Memory B cell (primary cell): Measurements from ENCODE around the gene CELF1.
A peak's percentile ranks its signal among the peaks of the same experiment; 100 is the strongest.

Source experiments
- ATAC-seq: fragments of 150-1000 bp; cut with Tn5 transposase; 2 replicates; pipeline ENCODE4 v1.10.0; 2021; ENCODE audit warnings: low read depth, mild to moderate bottlenecking, moderate library complexity
- DNase-seq, 2 donors: peaks; one replicate each; pipeline ENCODE4 v3.0.0; 2022; ENCODE audit warnings: low spot score in 2 of 2
- H3K27ac Mint-ChIP-seq: one replicate; pipeline ENCODE4 v1.8.0; 2022; ENCODE audit warnings: mild to moderate bottlenecking, moderate library complexity, mixed read lengths
- H3K27me3 Mint-ChIP-seq: one replicate; pipeline ENCODE4 v1.8.0; 2022; ENCODE audit warnings: mixed read lengths
- H3K36me3 Mint-ChIP-seq: one replicate; pipeline ENCODE4 v1.8.0; 2022; ENCODE audit warnings: mild to moderate bottlenecking, mixed read lengths
- H3K4me1 Mint-ChIP-seq: one replicate; pipeline ENCODE4 v1.8.0; 2022; ENCODE audit warnings: mixed read lengths
- H3K4me3 Mint-ChIP-seq: one replicate; pipeline ENCODE4 v1.8.0; 2022; ENCODE audit warnings: mild to moderate bottlenecking, moderate library complexity, mixed read lengths
- H3K9me3 Mint-ChIP-seq: one replicate; pipeline ENCODE4 v1.8.0; 2022; ENCODE audit warnings: mixed read lengths

Gene CELF1

DNA sequence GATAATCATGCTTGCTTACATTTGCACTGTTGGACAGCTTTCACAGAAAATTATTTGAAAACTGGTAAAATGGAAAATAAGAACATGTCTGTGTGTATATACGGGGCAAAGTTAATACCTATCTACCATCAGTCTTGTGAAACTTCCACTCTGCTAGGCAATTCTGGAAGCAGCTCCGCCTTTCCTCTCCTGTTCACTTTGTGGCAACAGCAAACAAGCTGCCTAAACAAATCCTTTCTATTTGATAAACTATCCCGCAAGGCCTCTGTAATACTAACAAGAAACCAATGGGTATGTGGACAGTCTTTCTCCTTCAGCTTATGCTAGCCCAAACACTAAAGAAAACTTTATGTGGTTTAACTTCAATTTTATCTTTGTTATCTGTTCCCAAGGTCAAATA, 64.8 kb downstream of the CELF1 start:
- no peak for DNase-seq
- no peak for ATAC-seq
- H3K4me1 Mint-ChIP-seq = peaks cover 4% of the 10 kb centered on the region
- peaks cover 27% of the 10 kb centered on the region for H3K36me3 Mint-ChIP-seq
- no peaks in the 10 kb centered on the region for H3K9me3 Mint-ChIP-seq
- H3K27me3 Mint-ChIP-seq = no peaks in the 10 kb centered on the region
- peak overlapping the region; percentile 18 for H3K27ac Mint-ChIP-seq
- no peak overlapping the region for H3K4me3 Mint-ChIP-seq

DNA sequence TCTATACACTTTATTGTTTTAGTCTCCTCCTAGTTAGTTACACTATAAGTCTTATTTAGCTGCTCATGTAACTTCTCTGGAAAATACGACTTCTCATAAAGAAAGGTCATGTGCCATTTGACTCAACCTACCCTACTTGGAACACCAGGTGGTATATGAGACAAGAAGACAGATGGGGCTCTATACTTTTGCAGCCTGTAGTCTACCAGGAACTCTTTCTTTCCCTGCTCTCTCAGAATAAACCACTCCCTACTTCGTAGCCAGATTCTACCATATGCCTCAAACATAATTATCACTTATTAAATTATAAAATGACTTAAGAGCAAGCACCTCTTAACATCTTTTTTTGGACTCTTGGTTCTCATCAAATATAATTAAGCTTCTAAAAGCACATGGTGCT, 65.5 kb downstream of the CELF1 start:
- H3K27me3 Mint-ChIP-seq = no peaks in the 10 kb centered on the region
- ATAC-seq (no peak), DNase-seq (no peak)
- H3K27ac Mint-ChIP-seq = peak overlapping the region; percentile 18
- no peak overlapping the region for H3K4me3 Mint-ChIP-seq
- no peaks in the 10 kb centered on the region for H3K4me1 Mint-ChIP-seq
- H3K9me3 Mint-ChIP-seq = no peaks in the 10 kb centered on the region
- H3K36me3 Mint-ChIP-seq = peaks cover 24% of the 10 kb centered on the region

DNA sequence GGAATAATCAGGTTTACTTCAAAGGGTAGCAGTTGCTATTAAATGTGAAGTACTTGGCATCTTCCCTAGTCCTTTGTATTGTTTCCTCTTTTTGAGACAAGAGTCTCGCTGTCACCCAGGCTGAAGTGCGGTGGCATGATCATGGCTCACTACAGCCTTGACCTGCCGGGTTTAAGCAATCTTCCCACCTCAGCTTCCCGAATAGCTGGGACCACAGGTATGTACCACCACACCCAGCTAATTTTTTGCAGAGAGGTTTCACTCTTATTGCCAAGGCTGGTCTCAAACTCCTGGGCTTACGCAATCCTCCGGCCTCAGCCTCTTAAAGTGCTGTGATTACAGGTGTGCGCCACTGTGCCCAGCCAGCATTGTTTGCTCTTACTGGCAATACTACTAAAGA, 67.8 kb downstream of the CELF1 start:
- no peaks in the 10 kb centered on the region for H3K27me3 Mint-ChIP-seq

GRCh38 chr11:47483457-47483856, 69.5 kb downstream of the CELF1 start:
- H3K27ac Mint-ChIP-seq = peak overlapping the region; percentile 24
- no peak for DNase-seq
- H3K9me3 Mint-ChIP-seq = no peaks in the 10 kb centered on the region
- no peaks in the 10 kb centered on the region for H3K27me3 Mint-ChIP-seq
- peaks cover 27% of the 10 kb centered on the region for H3K36me3 Mint-ChIP-seq
- no peak overlapping the region for H3K4me3 Mint-ChIP-seq
- no peak for ATAC-seq
- no peaks in the 10 kb centered on the region for H3K4me1 Mint-ChIP-seq

More for the DNA sequence above, 67.8 kb downstream of the CELF1 start:
- ATAC-seq = no peak
- Mint-ChIP-seq H3K4me3 (no peak overlapping the region), H3K9me3 (no peaks in the 10 kb centered on the region), H3K27ac (no peak overlapping the region), H3K4me1 (no peaks in the 10 kb centered on the region), H3K36me3 (peaks cover 29% of the 10 kb centered on the region)
- no peak for DNase-seq

DNA sequence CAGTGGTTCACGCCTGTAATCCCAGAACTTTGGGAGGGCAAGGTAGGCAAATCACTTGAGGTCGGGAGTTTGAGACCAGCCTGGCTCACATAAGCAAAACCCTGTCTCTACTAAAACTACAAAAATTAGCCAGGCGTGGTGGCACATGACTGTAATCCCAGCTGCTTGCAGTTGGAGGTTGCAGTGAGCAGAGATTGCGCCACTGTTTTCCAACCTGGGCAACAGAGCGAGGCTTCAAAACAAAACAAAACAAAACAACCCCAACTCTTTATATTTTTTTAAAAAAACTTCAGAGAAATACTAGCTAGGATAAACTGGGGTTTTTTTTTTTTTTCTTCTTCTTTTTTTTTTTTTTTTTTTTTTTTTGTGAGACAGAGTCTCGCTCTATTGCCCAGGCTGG, 72.2 kb downstream of the CELF1 start:
- H3K27me3 Mint-ChIP-seq = no peaks in the 10 kb centered on the region
- H3K9me3 Mint-ChIP-seq = no peaks in the 10 kb centered on the region
- peaks cover 23% of the 10 kb centered on the region for H3K36me3 Mint-ChIP-seq
- no peak overlapping the region for H3K4me3 Mint-ChIP-seq
- ATAC-seq = no peak
- no peaks in the 10 kb centered on the region for H3K4me1 Mint-ChIP-seq
- no peak for DNase-seq
- H3K27ac Mint-ChIP-seq = no peak overlapping the region

- DNase-seq (no peak), ATAC-seq (no peak)
- H3K27me3 Mint-ChIP-seq = no peaks in the 10 kb centered on the region
- H3K36me3 Mint-ChIP-seq = peaks cover 31% of the 10 kb centered on the region
- no peak overlapping the region for H3K27ac Mint-ChIP-seq
- H3K4me1 Mint-ChIP-seq = no peaks in the 10 kb centered on the region
- H3K9me3 Mint-ChIP-seq = no peaks in the 10 kb centered on the region
- no peak overlapping the region for H3K4me3 Mint-ChIP-seq
These were observed 74.1 kb downstream of the CELF1 start for GRCh38 chr11:47478651-47479329.

- Mint-ChIP-seq H3K4me1 (no peaks in the 10 kb centered on the region), H3K27ac (peak overlapping the region; percentile 60), H3K36me3 (peaks cover 33% of the 10 kb centered on the region), H3K4me3 (no peak overlapping the region), H3K9me3 (no peaks in the 10 kb centered on the region), H3K27me3 (no peaks in the 10 kb centered on the region)
- no peak for DNase-seq
- no peak for ATAC-seq
These were observed 75.2 kb downstream of the CELF1 start for GRCh38 chr11:47477753-47478152.

GRCh38 chr11:47477323-47477722, 75.6 kb downstream of the CELF1 start:
- Mint-ChIP-seq H3K27me3 (no peaks in the 10 kb centered on the region), H3K9me3 (no peaks in the 10 kb centered on the region), H3K4me3 (no peak overlapping the region), H3K4me1 (no peaks in the 10 kb centered on the region), H3K36me3 (peaks cover 33% of the 10 kb centered on the region), H3K27ac (peak overlapping the region; percentile 60)
- ATAC-seq (no peak), DNase-seq (no peak)

DNA sequence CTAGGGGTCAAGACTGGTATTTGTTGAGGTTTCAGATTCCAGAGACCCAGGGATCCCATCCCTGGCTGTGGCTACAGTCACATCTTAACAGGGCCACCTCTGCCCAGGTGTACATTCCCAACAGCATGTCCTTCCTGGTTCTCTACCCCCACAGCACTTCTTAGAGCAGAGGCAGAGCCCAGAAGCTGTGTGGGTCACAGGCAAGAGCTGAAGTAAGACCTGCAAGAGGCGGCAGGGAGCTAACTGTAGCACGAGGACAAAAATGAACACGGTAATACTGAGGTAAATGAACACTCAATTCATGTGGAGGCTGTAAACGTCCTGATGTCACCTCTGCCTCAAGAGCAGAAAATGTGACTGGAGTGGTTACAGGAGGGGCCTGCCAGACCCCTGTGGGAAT, 82.3 kb downstream of the CELF1 start:
- no peak for DNase-seq
- peaks cover 44% of the 10 kb centered on the region for H3K36me3 Mint-ChIP-seq

GRCh38 chr11:47469361-47470179, 83.4 kb downstream of the CELF1 start:
- no peaks in the 10 kb centered on the region for H3K9me3 Mint-ChIP-seq
- H3K27me3 Mint-ChIP-seq = no peaks in the 10 kb centered on the region
- peaks cover 39% of the 10 kb centered on the region for H3K36me3 Mint-ChIP-seq
- no peak overlapping the region for H3K4me3 Mint-ChIP-seq
- ATAC-seq (no peak), DNase-seq (no peak)
- no peak overlapping the region for H3K27ac Mint-ChIP-seq
- H3K4me1 Mint-ChIP-seq = peaks cover 8% of the 10 kb centered on the region

More for the DNA sequence above, 82.3 kb downstream of the CELF1 start:
- Mint-ChIP-seq H3K4me3 (no peak overlapping the region), H3K27me3 (no peaks in the 10 kb centered on the region), H3K27ac (no peak overlapping the region), H3K9me3 (no peaks in the 10 kb centered on the region), H3K4me1 (peaks cover 4% of the 10 kb centered on the region)
- ATAC-seq = no peak

DNA sequence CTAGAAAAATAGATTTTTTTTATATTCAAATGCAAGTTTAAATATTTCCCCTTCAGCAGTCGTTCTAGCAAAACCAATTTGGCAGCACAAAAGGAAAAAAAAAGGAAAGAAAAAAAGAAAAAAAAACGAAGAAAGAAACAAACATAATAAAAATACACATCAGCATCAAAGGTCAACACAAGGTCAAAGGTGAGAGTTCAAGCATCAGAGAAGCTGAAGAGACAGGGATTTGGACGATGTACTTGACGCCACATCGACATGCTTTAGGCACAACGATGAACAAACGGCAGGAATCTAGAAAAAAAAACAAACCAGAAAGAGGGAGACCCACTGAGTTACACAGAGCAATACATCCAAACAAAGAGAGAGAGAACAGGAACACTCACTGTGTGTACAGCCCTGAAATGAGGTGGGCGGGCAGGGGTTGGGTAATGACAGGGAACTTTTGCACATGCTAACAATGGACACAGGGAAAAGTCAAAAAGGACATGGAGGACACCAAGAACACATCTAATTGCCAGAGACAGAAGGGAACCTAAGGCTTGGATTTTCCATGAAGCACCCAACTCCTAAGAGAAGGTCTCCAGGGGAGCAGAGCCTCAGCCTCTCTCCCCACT, 84.2 kb downstream of the CELF1 start:
- no peaks in the 10 kb centered on the region for H3K27me3 Mint-ChIP-seq
- ATAC-seq (no peak), DNase-seq (no peak)
- peak overlapping the region; percentile 85 for H3K27ac Mint-ChIP-seq
- H3K4me1 Mint-ChIP-seq = peaks cover 8% of the 10 kb centered on the region
- peaks cover 35% of the 10 kb centered on the region for H3K36me3 Mint-ChIP-seq
- H3K9me3 Mint-ChIP-seq = no peaks in the 10 kb centered on the region
- no peak overlapping the region for H3K4me3 Mint-ChIP-seq

DNA sequence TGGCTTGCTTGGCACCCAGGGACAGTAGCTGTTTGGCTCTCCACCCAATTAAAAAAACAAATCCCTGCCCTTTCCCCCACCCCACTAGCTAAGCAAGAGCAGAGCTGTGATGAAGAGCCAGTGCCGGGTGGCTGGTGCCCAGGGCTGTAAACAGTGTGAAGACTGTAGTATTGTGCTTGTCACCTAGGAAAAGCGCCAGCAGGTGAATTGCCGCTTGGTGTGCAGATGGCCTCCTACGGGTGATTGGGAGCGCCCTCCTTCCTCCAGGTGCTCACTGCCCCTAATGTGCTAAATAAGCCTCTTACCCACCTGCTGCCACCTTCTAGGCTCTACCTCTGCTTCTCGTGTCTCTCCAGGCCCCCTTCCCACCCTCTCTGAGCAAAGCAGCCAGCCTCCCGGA, 85.6 kb downstream of the CELF1 start:
- peak overlapping the region; percentile 70 for H3K27ac Mint-ChIP-seq
- DNase-seq (no peak), ATAC-seq (no peak)
- peaks cover 8% of the 10 kb centered on the region for H3K4me1 Mint-ChIP-seq
- H3K4me3 Mint-ChIP-seq = no peak overlapping the region
- H3K9me3 Mint-ChIP-seq = no peaks in the 10 kb centered on the region
- H3K27me3 Mint-ChIP-seq = no peaks in the 10 kb centered on the region
- H3K36me3 Mint-ChIP-seq = peaks cover 26% of the 10 kb centered on the region

- ATAC-seq (no peak), DNase-seq (no peak)
- Mint-ChIP-seq H3K4me3 (no peak overlapping the region), H3K27me3 (no peaks in the 10 kb centered on the region), H3K9me3 (no peaks in the 10 kb centered on the region), H3K27ac (peak overlapping the region; percentile 70), H3K4me1 (peaks cover 8% of the 10 kb centered on the region), H3K36me3 (peaks cover 26% of the 10 kb centered on the region)
These were observed 86.2 kb downstream of the CELF1 start for GRCh38 chr11:47466701-47467250.

GRCh38 chr11:47466201-47466600, 86.7 kb downstream of the CELF1 start:
- Mint-ChIP-seq H3K36me3 (peaks cover 24% of the 10 kb centered on the region), H3K27ac (no peak overlapping the region), H3K4me3 (no peak overlapping the region), H3K9me3 (no peaks in the 10 kb centered on the region), H3K27me3 (no peaks in the 10 kb centered on the region), H3K4me1 (peaks cover 8% of the 10 kb centered on the region)
- no peak for ATAC-seq
- DNase-seq = no peak
